GM19463 (cell line): Measurements from ENCODE around the gene PEX11A.

Experiments used
- ATAC-seq: cut with Tn5 transposase; IDR thresholded peaks from one replicate; pipeline ENCODE4 v1.9.1; 2021; ENCODE audit warnings: mild to moderate bottlenecking, moderate library complexity; ENCODE audit not compliant: unreplicated experiment

Gene PEX11A

GRCh38 chr15:89677381-89677780 is 13.2 kb downstream of the PEX11A start:
- ATAC-seq, result no peak

DNA sequence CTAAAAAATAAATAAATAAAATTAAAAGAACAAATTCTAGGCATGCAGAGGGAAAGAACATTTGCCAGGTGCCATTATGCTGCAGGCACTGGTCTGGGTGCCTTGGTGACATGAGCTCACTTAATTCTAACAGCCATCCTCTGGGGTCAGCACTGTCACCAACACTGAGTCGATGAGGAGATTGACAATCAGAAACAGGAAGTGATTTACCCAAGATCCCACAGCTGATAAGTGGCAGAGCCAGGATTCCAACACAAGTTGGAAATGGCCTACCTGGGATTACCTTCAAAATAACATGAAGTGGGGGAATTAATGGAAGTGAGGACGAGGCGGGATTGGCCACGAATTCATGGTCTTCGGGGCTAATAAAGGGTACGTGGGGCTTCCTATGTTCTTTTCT is 14.9 kb downstream of the PEX11A start:
- ATAC-seq, result no peak

DNA sequence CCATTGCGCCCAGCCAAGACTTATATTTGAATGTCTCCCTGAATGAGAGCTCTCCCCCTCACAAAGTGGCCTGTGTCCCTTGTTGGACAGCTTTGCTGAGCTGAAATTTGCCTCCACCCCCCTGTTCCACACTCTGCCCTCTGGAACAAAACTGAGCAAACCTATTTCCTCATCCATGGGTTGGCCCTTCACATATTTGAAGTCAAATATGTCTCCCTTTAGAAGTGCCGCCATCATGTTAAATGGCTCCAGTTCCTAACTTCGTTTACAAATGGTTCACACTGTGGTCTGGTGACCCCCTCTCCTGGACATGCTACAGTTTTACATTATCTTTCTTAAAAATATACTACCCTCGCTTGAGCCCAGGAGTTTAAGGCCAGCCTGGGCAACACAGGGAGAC is 16.0 kb downstream of the PEX11A start:
- no peak for ATAC-seq

DNA sequence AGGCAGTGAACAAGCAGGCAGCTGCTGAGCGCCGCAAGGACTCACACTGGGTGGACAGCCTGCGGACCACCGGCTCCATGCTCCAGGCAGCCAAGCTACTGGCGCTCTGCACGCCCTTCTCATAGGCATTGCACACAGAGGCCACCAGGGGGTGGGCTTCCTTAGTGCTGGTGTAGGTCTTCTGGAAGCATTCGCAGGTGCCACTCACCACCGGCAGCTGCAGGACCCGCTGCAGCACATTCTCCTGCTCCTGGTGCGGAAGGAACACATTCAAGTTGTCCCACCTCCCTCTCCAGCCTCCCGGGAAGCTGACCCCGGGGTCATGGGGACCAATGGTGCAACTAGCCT is 17.4 kb downstream of the PEX11A start:
- ATAC-seq, result no peak

DNA sequence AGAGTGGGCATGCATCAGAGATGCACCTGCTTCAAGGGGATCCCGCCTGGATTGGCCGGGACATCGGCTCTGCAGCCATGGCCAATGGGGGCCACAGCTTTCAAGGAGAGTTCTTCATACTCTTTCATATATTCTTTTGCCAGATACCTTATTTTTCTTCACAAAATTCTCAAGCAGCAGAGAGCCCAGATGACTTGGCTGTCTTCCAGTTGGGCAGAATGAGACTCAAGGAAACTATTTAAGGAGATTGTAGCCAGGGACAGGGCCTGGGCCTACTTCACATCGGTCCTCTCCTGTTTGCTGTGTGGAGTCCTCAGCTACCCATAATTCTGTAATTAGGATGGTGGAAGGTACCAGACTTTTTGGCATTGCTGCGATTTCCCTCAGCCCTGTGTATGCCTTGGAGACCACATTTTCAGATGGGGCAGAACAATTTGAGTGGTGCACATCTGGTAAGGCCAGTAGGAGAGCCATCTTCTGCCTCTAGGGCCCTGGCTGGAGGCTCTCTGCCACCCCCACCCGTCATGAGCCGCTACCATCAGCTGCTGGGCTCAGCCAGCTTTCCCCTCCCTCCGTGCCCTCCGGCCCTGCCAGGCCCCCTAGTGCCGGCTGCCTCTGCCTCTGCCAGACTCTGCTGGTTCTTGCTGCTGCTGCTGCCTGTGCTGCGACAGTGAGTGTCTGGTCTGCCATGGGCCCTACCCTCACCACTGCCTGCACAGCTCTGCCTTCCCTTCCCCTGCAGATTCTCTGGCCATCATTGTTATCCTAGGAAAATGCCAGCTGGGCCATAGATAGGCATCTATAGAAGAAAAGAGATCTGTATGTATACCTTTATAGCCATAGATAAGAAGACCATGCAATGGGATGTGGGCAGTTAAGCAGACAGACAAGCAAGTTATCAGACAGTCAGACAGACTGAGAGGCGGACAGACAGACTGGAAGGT is 18.1 kb downstream of the PEX11A start:
- ATAC-seq, result no peak

- ATAC-seq, result no peak
Measured at GRCh38 chr15:89671687-89672086, 18.9 kb downstream of the PEX11A start.

- ATAC-seq, result no peak
Measured at GRCh38 chr15:89670971-89671560, 19.5 kb downstream of the PEX11A start.

- no peak for ATAC-seq
Measured at GRCh38 chr15:89669941-89670340, 20.6 kb downstream of the PEX11A start.

DNA sequence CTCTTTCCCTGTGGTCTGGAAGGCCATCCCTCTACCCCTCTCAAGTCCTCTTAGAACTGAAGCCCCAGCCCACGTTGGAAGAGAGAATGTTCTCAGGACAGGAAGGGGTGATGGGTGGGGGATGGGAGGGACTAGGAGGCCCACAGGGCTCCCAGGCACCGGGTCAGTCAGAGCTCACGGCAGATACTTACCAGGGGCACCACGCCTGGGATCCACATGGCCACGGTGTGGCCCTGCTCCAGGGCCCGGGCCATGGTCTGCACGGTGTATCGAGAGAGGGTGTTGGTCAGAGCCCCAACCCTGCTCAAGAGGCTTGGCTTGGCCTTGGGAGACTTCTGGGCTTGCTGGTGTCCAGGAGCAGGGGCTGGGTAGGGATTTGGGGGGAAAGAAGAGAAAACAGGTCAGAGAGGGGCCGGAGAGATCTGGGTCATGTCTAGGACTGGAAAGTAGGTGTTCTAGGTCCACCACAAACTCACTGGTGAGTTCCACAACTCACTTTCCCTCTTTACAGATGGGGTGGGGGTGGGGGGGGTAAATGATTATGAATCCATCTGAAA is 21.2 kb downstream of the PEX11A start:
- ATAC-seq, result no peak

- ATAC-seq, result no peak
Measured at GRCh38 chr15:89668171-89668570, 22.4 kb downstream of the PEX11A start.

DNA sequence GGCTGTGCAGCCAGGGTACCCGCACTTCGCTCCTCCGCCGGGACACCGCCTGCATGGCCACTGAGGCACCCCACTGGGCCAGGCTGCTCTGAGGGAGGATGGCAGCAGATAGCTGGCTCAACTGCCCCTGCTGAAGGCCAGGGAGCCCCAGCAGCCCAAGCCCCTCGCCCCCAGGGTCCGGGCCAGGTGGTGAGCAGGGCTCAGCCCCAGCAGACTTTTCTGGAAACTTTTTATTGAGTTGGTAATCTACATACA is 22.9 kb downstream of the PEX11A start:
- no peak for ATAC-seq

GRCh38 chr15:89666858-89667705 is 23.5 kb downstream of the PEX11A start:
- no peak for ATAC-seq

DNA sequence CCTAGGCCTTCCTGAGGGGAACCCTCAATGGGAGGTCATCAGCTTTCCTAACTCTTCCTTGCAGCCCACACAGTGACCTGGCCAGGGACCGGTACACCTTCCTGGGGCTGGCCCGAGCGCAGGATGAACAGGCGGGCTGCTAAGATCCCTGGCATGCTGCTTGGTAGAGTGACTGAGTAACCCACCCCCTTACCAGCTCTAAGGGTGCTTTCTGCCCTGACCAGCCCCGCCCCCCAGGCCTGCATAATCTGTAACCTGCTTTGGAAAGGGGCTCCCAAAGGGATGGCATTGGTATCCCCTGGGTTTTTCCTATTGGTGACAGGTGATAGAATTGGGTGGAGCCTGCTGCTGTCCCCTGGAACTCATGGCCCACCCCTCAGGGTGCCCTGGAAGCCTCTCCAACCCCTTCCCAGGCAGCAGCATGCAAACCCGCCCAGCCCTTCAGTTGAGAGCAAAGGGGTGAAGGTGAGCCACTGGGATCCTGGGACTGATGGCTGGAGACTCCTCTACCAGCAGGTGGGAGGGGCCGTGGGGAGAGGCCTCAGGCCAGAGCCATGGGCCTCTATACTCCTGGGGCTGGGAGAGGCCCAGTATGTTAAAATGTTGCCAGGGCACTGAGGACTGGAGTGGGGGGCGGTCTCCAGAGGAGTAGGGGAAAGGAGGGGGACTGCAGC is 24.2 kb downstream of the PEX11A start:
- ATAC-seq, result no peak

GRCh38 chr15:89665449-89666181 is 24.9 kb downstream of the PEX11A start:
- no peak for ATAC-seq

DNA sequence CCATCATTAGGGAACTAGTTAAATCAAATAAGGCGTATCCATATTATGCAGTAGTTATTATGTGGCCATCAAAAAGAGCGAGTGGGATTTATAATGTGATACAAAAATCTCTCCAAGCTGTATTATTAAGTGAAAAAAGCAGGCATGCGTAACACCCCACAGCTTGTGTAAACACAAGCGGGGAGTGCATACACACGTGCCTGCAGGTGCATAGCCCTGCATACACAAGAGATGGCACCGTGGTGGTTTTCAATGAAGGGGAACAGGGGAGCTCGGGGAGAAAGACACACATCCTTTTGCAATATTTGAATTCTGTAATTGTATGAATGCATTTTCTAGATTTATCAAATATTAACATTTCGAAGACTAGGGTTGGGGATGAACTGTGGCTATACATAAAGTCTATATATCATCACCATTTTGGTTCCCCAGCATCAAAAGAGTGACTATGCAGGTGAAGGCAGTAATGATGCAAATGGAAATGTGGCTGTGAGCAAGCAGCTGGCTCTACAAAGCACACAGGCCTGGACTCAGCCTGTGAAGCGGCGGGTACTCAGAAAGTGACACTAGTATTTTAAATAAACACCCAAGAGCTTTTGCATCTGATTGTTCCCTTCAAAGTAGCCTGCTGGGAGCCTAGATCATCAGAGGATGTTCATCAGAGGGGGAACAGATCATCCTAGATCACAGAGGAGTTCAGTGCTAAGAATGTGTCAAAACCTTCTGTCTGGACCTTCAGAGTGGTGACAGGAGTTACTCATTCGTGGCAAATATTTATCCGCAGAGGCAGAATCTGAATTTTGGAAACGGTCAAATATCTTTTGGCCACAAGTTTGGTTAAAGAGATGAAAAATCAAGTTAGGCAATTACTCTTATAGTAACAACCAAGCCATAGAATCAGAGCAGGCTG is 25.9 kb downstream of the PEX11A start:
- no peak for ATAC-seq

- ATAC-seq, result no peak
Measured at GRCh38 chr15:89662893-89663626, 27.5 kb downstream of the PEX11A start.

DNA sequence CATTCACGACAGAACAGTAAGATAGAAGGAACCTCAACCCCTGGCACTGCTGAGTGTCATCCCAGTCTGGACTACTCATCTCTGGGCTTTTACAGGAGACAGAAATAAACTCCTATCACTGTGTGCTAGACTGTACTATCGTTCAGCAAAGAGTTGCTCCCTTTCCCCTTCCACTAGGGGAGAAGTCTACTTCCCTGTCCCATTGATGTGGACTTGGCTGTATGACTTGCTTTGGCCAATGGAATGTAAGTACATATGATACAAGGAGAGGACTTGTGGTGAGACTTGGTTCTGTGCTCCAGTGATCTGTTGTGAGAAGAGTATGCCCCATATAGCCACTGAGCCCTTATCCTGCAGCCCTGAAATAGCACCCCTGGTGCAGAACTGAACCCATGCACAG is 30.0 kb downstream of the PEX11A start:
- no peak for ATAC-seq

GRCh38 chr15:89659295-89659694 is 31.3 kb downstream of the PEX11A start:
- ATAC-seq, result no peak
